K562 (cell line): ENCODE data around the gene CSF2RB. TPM values are rescaled to one million over a fixed set of nuclear protein-coding genes. Genes with fewer than 3 reads are reported as not detected.

Experiments used
- ATAC-seq: fragments of 200-7000 bp; cut with Tn5 transposase; 3 replicates; pipeline ENCODE4 v1.9.1; 2020; ENCODE audit warnings: moderate library complexity
- BruUV-seq: library from RNA; stranded (reverse); fragments of 400-500 nt; replicated peaks from 2 replicates; lab custom pipeline; 2021; lab: Mats Ljungman, UMichigan
- CTCF ChIA-PET: fragments of 300-600 bp; formaldehyde crosslinking; extraction: SDS; loops from one replicate; lab custom pipeline; 2021; ENCODE audit warnings: low intra/inter-chr PET ratio; lab: Yijun Ruan, JAX
- POLR2A ChIA-PET: fragments of 300-600, 350-650 bp; sonication (Branson Sonifier 250); formaldehyde crosslinking; extraction: SDS; loops from one replicate; lab custom pipeline; 2021; ENCODE audit warnings: antibody characterized with exemption, inconsistent platforms; lab: Yijun Ruan, JAX
- DNase-seq, 4 experiments: peaks; one replicate each; pipeline versions ENCODE4 v3.0.0 to v3.0.0-alpha.2; 2011 to 2018; ENCODE audit warnings: low spot score in 3 of 4, mixed read lengths in 3 of 4; ENCODE audit errors: extremely low read depth in 1 of 4
- FAIRE-seq: peaks from 2 replicates; lab custom pipeline; 2011; peaks lifted over from hg19 to GRCh38; lab: Jason Lieb, UNC
- H2AFZ ChIP-seq: 2 replicates; pipeline ENCODE4 v1.6.0; 2011; ENCODE audit warnings: low read depth, low read length, control low read depth, inconsistent platforms
- H3K27ac ChIP-seq: fragments of 200-600 bp; 3 replicates; pipeline ENCODE4 v1.8.0; 2011; ENCODE audit warnings: low read depth, mild to moderate bottlenecking, control low read depth, inconsistent platforms, low read length, moderate library complexity, mixed read lengths; ENCODE audit errors: extremely low read depth
- H3K27me3 ChIP-seq, 2 experiments: fragments of 300-600 bp in 1 of 2; 2 replicates in 1 of 2; 3 replicates in 1 of 2; pipeline versions ENCODE4 v1.6.0 to v1.8.0; 2011; ENCODE audit warnings: inconsistent platforms in 2 of 2, low read length in 2 of 2, mild to moderate bottlenecking in 1 of 2, mixed read lengths in 1 of 2, moderate library complexity in 1 of 2; ENCODE audit not compliant: control insufficient read depth in 2 of 2, insufficient read depth in 2 of 2
- H3K36me3 ChIP-seq: fragments of 300-600 bp; 3 replicates; pipeline ENCODE4 v1.8.0; 2011; ENCODE audit warnings: mild to moderate bottlenecking, low read length, inconsistent platforms; ENCODE audit not compliant: control insufficient read depth, insufficient read depth
- H3K4me1 ChIP-seq, 2 experiments: fragments of 200-600 bp in 1 of 2; replicated peaks in 1 of 2; 2 replicates in 1 of 2; 3 replicates in 1 of 2; pipeline versions ENCODE4 v1.5.1 to v1.8.0; 2011; ENCODE audit warnings: inconsistent platforms in 2 of 2, low read length in 2 of 2, mild to moderate bottlenecking in 1 of 2, mixed read lengths in 1 of 2, moderate library complexity in 1 of 2; ENCODE audit not compliant: control insufficient read depth in 2 of 2, insufficient read depth in 2 of 2
- H3K4me2 ChIP-seq: 2 replicates; pipeline ENCODE4 v1.6.1; 2011; ENCODE audit warnings: low read length, control low read depth, inconsistent platforms, mixed read lengths; ENCODE audit not compliant: insufficient read depth
- H3K4me3 ChIP-seq: fragments of 200-600 bp; sonication (generic), shearing (Covaris generic); 2 replicates; pipeline ENCODE4 v1.5.1; 2016; ENCODE audit warnings: control low read depth, inconsistent platforms
- H3K79me2 ChIP-seq: fragments of 200-600 bp; 3 replicates; pipeline ENCODE4 v1.8.0; 2011; ENCODE audit warnings: low read length, inconsistent platforms; ENCODE audit not compliant: control insufficient read depth, insufficient read depth
- H3K9ac ChIP-seq, 2 experiments: 2 replicates each; pipeline versions ENCODE4 v1.6.0 to v1.6.1; 2011; ENCODE audit warnings: low read depth in 2 of 2, low read length in 2 of 2, control low read depth in 1 of 2, inconsistent platforms in 1 of 2, mild to moderate bottlenecking in 1 of 2, mixed read lengths in 1 of 2; ENCODE audit not compliant: insufficient read depth in 1 of 2
- H3K9me1 ChIP-seq: one replicate; pipeline ENCODE4 v1.6.0; 2011; ENCODE audit warnings: inconsistent platforms, mild to moderate bottlenecking, low read length, moderate library complexity; ENCODE audit not compliant: control insufficient read depth, insufficient read depth
- H3K9me3 ChIP-seq: replicated peaks from 2 replicates; pipeline ENCODE4 v1.5.1; 2011; ENCODE audit warnings: low read depth, low read length, inconsistent platforms; ENCODE audit not compliant: control insufficient read depth, insufficient read depth
- H4K20me1 ChIP-seq: replicated peaks from 2 replicates; pipeline ENCODE4 v1.6.1; 2011; ENCODE audit warnings: low read length, inconsistent platforms, mixed read lengths; ENCODE audit not compliant: control insufficient read depth, insufficient read depth
- ATF1 ChIP-seq, 2 experiments: fragments of 450-650 bp in 1 of 2; IDR thresholded peaks; 2 replicates each; pipeline ENCODE4 v1.6.1; 2016; ENCODE audit warnings: missing compliant biosample characterization in 1 of 2, missing genetic modification characterization in 1 of 2
- CREB3 ChIP-seq: fragments of 450-650 bp; conservative IDR thresholded peaks from 2 replicates; pipeline ENCODE4 v1.6.1; 2016; ENCODE audit warnings: missing genetic modification characterization, low read depth, mild to moderate bottlenecking, missing compliant biosample characterization, moderate library complexity
- EGR1 ChIP-seq: fragments of 450-650 bp; conservative IDR thresholded peaks from 2 replicates; pipeline ENCODE4 v1.6.1; 2017; ENCODE audit warnings: mild to moderate bottlenecking
- FOXK2 ChIP-seq, 2 experiments: fragments of 450-650 bp; IDR thresholded peaks in 1 of 2; conservative IDR thresholded peaks in 1 of 2; 2 replicates each; pipeline ENCODE4 v1.6.1; 2016; ENCODE audit warnings: low read depth in 2 of 2, mild to moderate bottlenecking in 1 of 2
- GATAD2B ChIP-seq: fragments of 450-650 bp; IDR thresholded peaks from 2 replicates; pipeline ENCODE4 v1.6.1; 2017; ENCODE audit warnings: mild to moderate bottlenecking, borderline replicate concordance
- JUN ChIP-seq, 2 experiments: sonication (generic) in 1 of 2; formaldehyde crosslinking in 1 of 2; IDR thresholded peaks; 2 replicates each; pipeline versions ENCODE4 v1.6.1 to v1.8.0; 2012 to 2022; ENCODE audit warnings: borderline replicate concordance in 2 of 2, mild to moderate bottlenecking in 2 of 2, improper control_type of control experiment in 1 of 2, low read depth in 1 of 2, low read length in 1 of 2, missing genetic modification reagents in 1 of 2
- JUNB ChIP-seq: fragments of 450-650 bp; formaldehyde crosslinking; conservative IDR thresholded peaks from 2 replicates; pipeline ENCODE4 v1.4.0; 2020; ENCODE audit warnings: mild to moderate bottlenecking
- KHSRP ChIP-seq: fragments of 450-650 bp; IDR thresholded peaks from 2 replicates; pipeline ENCODE4 v1.6.1; 2017
- SIN3B ChIP-seq: fragments of 450-650 bp; IDR thresholded peaks from 2 replicates; pipeline ENCODE4 v1.6.1; 2017; ENCODE audit warnings: low read depth, mild to moderate bottlenecking, moderate library complexity
- SP2 ChIP-seq: IDR thresholded peaks from 2 replicates; pipeline ENCODE4 v1.6.1; 2011; ENCODE audit warnings: mild to moderate bottlenecking, low read depth, low read length, moderate library complexity; ENCODE audit not compliant: poor library complexity, severe bottlenecking; ENCODE audit errors: extremely low read depth
- ZFP36 ChIP-seq: fragments of 150-350 bp; IDR thresholded peaks from 2 replicates; pipeline ENCODE4 v1.6.1; 2018; ENCODE audit warnings: low read length, low read depth; ENCODE audit not compliant: partially characterized antibody
- ZNF311 ChIP-seq: fragments of 250-450 bp; sonication (Bioruptor Pico); IDR thresholded peaks from 2 replicates; pipeline ENCODE4 v1.4.0; 2020; ENCODE audit warnings: mild to moderate bottlenecking, moderate library complexity
- WGBS: fragments of 100-300 bp; shearing (Covaris generic); methylation state at CpG from one replicate; pipeline ENCODE4 v1.1.6; 2016; ENCODE audit warnings: low coverage, mixed read lengths; ENCODE audit not compliant: insufficient coverage; ENCODE audit errors: missing lambda C conversion rate; 5-methylcytosine and 5-hydroxymethylcytosine counted together
- in situ Hi-C: fragments of 300-500 bp; cut with MboI; formaldehyde crosslinking; loops from 4 replicates; pipeline ENCODE4 v1.15.0; 2018; ENCODE audit warnings: inconsistent platforms, mixed read lengths
- intact Hi-C: fragments of 100-400 bp; cut with micrococcal nuclease; formaldehyde crosslinking; loops from 2 replicates; pipeline ENCODE4 v1.14.2; 2022
- polyA plus RNA-seq, 8 experiments: library from polyadenylated mRNA; depleted of rRNA in 4 of 8; stranded (reverse) in 5 of 8; unstranded in 3 of 8; fragments of >200 nt; fragmentation: Nextera tagmentation in 2 of 8; fragmentation: Illumina TruSeq in 1 of 8; extraction: Ambion mirVana in 2 of 8; extraction: Trizol in 1 of 8; gene quantifications; 2 replicates each; pipeline versions ENCODE4 v1.2.1 to v1.2.3, GENCODE V29; 2011 to 2014; ENCODE audit warnings: inconsistent platforms in 1 of 8, missing spikeins in 1 of 8
- total RNA-seq, 7 experiments: library from RNA; depleted of rRNA in 6 of 7; stranded (reverse); fragments of >200 nt in 6 of 7; fragmentation: Illumina TruSeq in 2 of 7; extraction: Trizol in 2 of 7; gene quantifications; 2 replicates each; pipeline versions ENCODE4 v1.2.1 to v1.2.3, GENCODE V29; 2011 to 2021; ENCODE audit warnings: low replicate concordance in 1 of 7
- TF ChIP-seq, protein P1 (sequence below): sonication (generic); IDR thresholded peaks from 2 replicates; pipeline ENCODE4 v1.6.1; 2016

The CSF2RB gene
- total and polyA plus RNA-seq, 9 of the 15 experiments (the other 6 are each of a cell fraction or from before 2014, with no cell fraction given): 0.04 to 1.0 (median 0.36) TPM

- no peaks in the 10 kb centered on the region for H4K20me1 ChIP-seq
- H3K27me3 ChIP-seq: no peaks in the 10 kb centered on the region
- BruUV-seq: no TSS peak
- DNase-seq: no peak
- FAIRE-seq: no peak
- CTCF ChIA-PET: interaction anchor here (1.0 kb wide), 1 partner anchor 17 kb away, joined by 4 read pairs; no protein-coding TSS in a partner anchor
- peak overlapping the region; percentile 74; the same call in 1 of the 2 replicates for H2AFZ ChIP-seq
- H3K9me1 ChIP-seq: no peaks in the 10 kb centered on the region
- intact Hi-C loops: no loop called here
- TF ChIP-seq, protein P1, sequence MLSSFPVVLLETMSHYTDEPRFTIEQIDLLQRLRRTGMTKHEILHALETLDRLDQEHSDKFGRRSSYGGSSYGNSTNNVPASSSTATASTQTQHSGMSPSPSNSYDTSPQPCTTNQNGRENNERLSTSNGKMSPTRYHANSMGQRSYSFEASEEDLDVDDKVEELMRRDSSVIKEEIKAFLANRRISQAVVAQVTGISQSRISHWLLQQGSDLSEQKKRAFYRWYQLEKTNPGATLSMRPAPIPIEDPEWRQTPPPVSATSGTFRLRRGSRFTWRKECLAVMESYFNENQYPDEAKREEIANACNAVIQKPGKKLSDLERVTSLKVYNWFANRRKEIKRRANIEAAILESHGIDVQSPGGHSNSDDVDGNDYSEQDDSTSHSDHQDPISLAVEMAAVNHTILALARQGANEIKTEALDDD: no peak
- TF ChIP-seq SP2 (no peak), EGR1 (no peak), ATF1 (CRISPR knock-in tag; IDR thresholded peaks at IDR 0.05) (no peak), ATF1 (tag; IDR thresholded peaks at IDR 0.05) (no peak), KHSRP (no peak), JUN (IDR thresholded peaks at IDR 0.05; ENCODE audit: borderline replicate concordance, low read depth, low read length) (no peak), JUN (CRISPR knock-in tag; IDR thresholded peaks at IDR 0.05; ENCODE audit: borderline replicate concordance) (no peak), ZNF311 (CRISPR knock-in tag) (no peak), ZFP36 (no peak), SIN3B (no peak), CREB3 (tag) (no peak), FOXK2 (conservative IDR thresholded peaks at IDR 0.05 in 1 of 2, IDR thresholded peaks at IDR 0.05 in 1 of 2; ENCODE audit: low read depth in 2 of 2) (no peak), JUNB (no peak), GATAD2B (no peak)
- H3K4me1 ChIP-seq: peaks cover 25 to 34% of the 10 kb centered on the region in 2 experiments; a peak in 4 of 5 replicates
- no peak overlapping the region for H3K4me2 ChIP-seq
- POLR2A ChIA-PET: interaction anchor here (0.6 kb wide), 1 partner anchor 33 kb away, joined by 3 read pairs; no protein-coding TSS in a partner anchor
- peaks cover 13% of the 10 kb centered on the region for H3K9me3 ChIP-seq
- H3K4me3 ChIP-seq: no peak overlapping the region
- peak overlapping the region in 1 of 2 experiments; percentile 35; a peak in 1 of 4 replicates for H3K9ac ChIP-seq
- ATAC-seq: no peak
- peak overlapping the region; percentile 42; the same call in 2 of the 3 replicates for H3K27ac ChIP-seq
- H3K36me3 ChIP-seq: no peaks in the 10 kb centered on the region; the same call in 2 of the 3 replicates
- no peaks in the 10 kb centered on the region for H3K79me2 ChIP-seq
- 85% methylated on average over 14 of the region's 16 CpGs for WGBS
- in situ Hi-C loops: no loop called here
Observed at GRCh38 chr22:36981247-36981775, 67.9 kb downstream of the CSF2RB start.
